Psoas muscle (tissue), 8 donors: ENCODE results near the gene HDAC5. TPM values are rescaled to one million over a fixed set of nuclear protein-coding genes. Genes with fewer than 3 reads are reported as not detected.

Source experiments
- ATAC-seq, 4 donors: fragments of 200-7000 bp; cut with Tn5 transposase; one replicate each; pipeline ENCODE4 v1.9.1; 2020; ENCODE audit warnings: moderate library complexity in 3 of 4, mild to moderate bottlenecking in 2 of 4
- DNase-seq, 2 donors: peaks; one replicate each; pipeline ENCODE4 v3.0.0-alpha.2; 2020
- H3K27ac ChIP-seq: fragments of 200-600 bp; one replicate; pipeline ENCODE4 v1.8.0; 2022
- H3K27me3 ChIP-seq, 3 donors: fragments of 200-600 bp in 1 of 3; one replicate each; pipeline versions ENCODE4 v1.6.1 to v1.8.0; 2013 to 2022; ENCODE audit warnings: low read length in 2 of 3, mild to moderate bottlenecking in 2 of 3, moderate library complexity in 1 of 3; ENCODE audit not compliant: insufficient read depth in 3 of 3
- H3K36me3 ChIP-seq, 2 donors: fragments of 200-600 bp in 1 of 2; one replicate each; pipeline versions ENCODE4 v1.6.1 to v1.8.0; 2013 to 2022; ENCODE audit warnings: low read depth in 1 of 2, mild to moderate bottlenecking in 1 of 2, moderate library complexity in 1 of 2; ENCODE audit not compliant: insufficient read depth in 1 of 2
- H3K4me1 ChIP-seq: fragments of 200-600 bp; one replicate; pipeline ENCODE4 v1.8.0; 2022
- H3K4me3 ChIP-seq: fragments of 200-600 bp; one replicate; pipeline ENCODE4 v1.8.0; 2022; ENCODE audit warnings: mild to moderate bottlenecking
- H3K9me3 ChIP-seq: fragments of 200-600 bp; one replicate; pipeline ENCODE4 v1.8.0; 2022
- whole genome bisulfite sequencing, 3 donors: extraction: QIAGEN DNeasy Blood & Tissue Kit; methylation state at CpG; one replicate each; pipeline versions ENCODE4 v1.1.6 to v1.1.7; 2013; 5-methylcytosine and 5-hydroxymethylcytosine counted together
- intact Hi-C, 2 donors: fragments of 100-400 bp; cut with DNase I; formaldehyde crosslinking; loops; one replicate each; pipeline versions ENCODE4 v1.11.0 to v1.14.2; 2022
- polyA plus RNA-seq, 3 donors: library from polyadenylated mRNA; stranded (reverse); fragments of 200-250 nt; gene quantifications; one replicate each; pipeline ENCODE4 v1.2.3, GENCODE V29; 2013
- total RNA-seq, 4 donors: library from RNA; stranded (reverse); fragmentation: NEBNext Ultra II Directional in 2 of 4; extraction: Animal tissue kit (Norgen Biotek cat#: 25700) in 2 of 4; gene quantifications; one replicate each; pipeline versions ENCODE4 v1.2.1 to v1.2.4, GENCODE V29; 2021 to 2023
- TF ChIP-seq, protein P1 (sequence below): fragments of 200-600 bp; IDR thresholded peaks from one replicate; pipeline ENCODE4 v1.8.0; 2022; ENCODE audit warnings: antibody characterized with exemption
- donor health status: healthy with polysubstance abuse.
- donor health status: DM: no; HTN: no; CAD: no; lungs with moderate emphysema.
- donor health status: Bipolar disorder and iron deficiency.
- donor health status: healthy.
- donor health status: DM: yes; HTN: yes; CAD: no.
- donor health status: DM: no; HTN: no; CAD: no.
- donor health status: DM: no; HTN: no; CAD: no.
- donor health status: DM: yes; HTN: yes; CAD: no.

The HDAC5 gene
- total and polyA plus RNA-seq, 7 donors: 8.8 to 75.6 (median 35.8) TPM

DNA sequence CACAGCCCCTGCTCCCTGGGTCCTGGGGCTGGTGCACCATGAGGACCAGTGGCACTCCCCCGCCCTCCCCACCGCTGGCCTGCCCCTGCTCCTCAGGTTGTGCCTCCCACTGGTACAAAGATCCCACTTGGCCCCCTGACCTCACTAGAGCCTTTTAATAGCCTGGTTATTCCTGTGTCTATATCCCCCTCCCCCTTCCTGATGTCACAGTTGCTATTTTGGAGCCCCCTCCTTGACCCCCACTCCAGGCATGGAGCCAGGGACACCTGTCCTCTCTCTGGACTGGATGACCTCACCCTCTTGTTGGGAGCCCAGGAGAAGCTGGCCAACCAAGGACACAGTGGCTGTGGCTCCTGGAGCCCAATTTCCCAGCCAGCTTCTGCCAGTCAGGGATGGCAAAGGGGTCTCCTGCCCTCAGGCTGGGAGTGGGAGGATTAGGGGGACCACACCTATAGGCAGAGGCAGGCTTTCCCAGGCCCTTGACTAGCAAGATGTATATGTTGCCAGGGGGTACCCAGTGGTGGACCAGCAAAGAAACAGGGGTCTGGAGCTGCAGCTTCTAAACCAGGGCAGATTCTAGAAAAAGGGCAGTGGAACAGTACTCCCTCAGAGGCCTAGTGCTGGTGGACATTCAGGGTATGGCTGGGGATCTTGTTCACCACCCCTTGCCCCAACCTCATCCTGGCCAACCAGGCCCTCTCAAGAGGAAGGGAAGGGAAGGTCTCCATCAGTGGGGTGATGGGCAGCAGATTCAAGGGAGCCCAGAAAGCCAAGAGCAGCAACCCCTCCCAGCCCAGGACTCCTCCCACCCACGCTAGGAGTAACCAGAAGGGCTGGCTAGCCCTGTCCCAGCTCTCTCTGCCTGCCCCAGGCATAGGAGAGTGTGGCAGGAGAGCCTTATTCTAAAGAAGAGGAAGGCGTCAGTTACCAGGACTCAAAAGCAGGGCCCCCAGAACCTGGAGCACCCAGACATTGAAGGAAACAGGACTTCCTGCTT lies 10.9 kb downstream of the HDAC5 start:
- H3K4me1 ChIP-seq: peaks cover 90% of the 10 kb centered on the region
- intact Hi-C loops: loop anchor here (5.0 to 10.0 kb wide), 3 partner anchors 40 to 1730 kb away; partner anchors contain the start of genes G6PC3 (in 1 of the 2) and TMEM101 (in 1 of the 2)
- peak overlapping the region; percentile 96 for H3K27ac ChIP-seq
- no peaks in the 10 kb centered on the region for H3K27me3 ChIP-seq
- peak; percentile 52 to 69 (median 64) for ATAC-seq
- DNase-seq: peak; percentile 81 to 96
- TF ChIP-seq, protein P1, sequence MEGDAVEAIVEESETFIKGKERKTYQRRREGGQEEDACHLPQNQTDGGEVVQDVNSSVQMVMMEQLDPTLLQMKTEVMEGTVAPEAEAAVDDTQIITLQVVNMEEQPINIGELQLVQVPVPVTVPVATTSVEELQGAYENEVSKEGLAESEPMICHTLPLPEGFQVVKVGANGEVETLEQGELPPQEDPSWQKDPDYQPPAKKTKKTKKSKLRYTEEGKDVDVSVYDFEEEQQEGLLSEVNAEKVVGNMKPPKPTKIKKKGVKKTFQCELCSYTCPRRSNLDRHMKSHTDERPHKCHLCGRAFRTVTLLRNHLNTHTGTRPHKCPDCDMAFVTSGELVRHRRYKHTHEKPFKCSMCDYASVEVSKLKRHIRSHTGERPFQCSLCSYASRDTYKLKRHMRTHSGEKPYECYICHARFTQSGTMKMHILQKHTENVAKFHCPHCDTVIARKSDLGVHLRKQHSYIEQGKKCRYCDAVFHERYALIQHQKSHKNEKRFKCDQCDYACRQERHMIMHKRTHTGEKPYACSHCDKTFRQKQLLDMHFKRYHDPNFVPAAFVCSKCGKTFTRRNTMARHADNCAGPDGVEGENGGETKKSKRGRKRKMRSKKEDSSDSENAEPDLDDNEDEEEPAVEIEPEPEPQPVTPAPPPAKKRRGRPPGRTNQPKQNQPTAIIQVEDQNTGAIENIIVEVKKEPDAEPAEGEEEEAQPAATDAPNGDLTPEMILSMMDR: no peak
- peaks cover 0 to 30% of the 10 kb centered on the region in 2 donors for H3K36me3 ChIP-seq
- H3K4me3 ChIP-seq: no peak overlapping the region
- WGBS, 3 donors: 42 to 49% (median 42%) methylated on average over 4 of the region's 4 CpGs
- H3K9me3 ChIP-seq: no peaks in the 10 kb centered on the region

GRCh38 chr17:44111777-44112176 lies 11.7 kb downstream of the HDAC5 start:
- Histone ChIP-seq H3K27ac (peak overlapping the region; percentile 96), H3K36me3 (peaks cover 0 to 24% of the 10 kb centered on the region in 2 donors), H3K4me1 (peaks cover 93% of the 10 kb centered on the region), H3K4me3 (peak overlapping the region; percentile 72), H3K27me3 (no peaks in the 10 kb centered on the region), H3K9me3 (no peaks in the 10 kb centered on the region)
- ATAC-seq (no peak), DNase-seq (no peak)
- 38 to 59% (median 47%) methylated on average over 3 of the region's 3 CpGs for WGBS, 3 donors
- intact Hi-C loops: loop anchor here (5.0 to 10.0 kb wide), 3 partner anchors 39 to 1729 kb away; partner anchors contain the start of genes G6PC3 (in 1 of the 2) and TMEM101 (in 1 of the 2)
- TF ChIP-seq, protein P1: no peak

- ATAC-seq (peak; percentile 73 to 80 (median 78)), DNase-seq (peak; percentile 98 to 100)
- Histone ChIP-seq H3K27me3 (no peaks in the 10 kb centered on the region), H3K27ac (peak overlapping the region; percentile 96), H3K4me3 (peak overlapping the region; percentile 72), H3K36me3 (peaks cover 0 to 18% of the 10 kb centered on the region in 2 donors), H3K4me1 (peaks cover 98% of the 10 kb centered on the region), H3K9me3 (no peaks in the 10 kb centered on the region)
- TF ChIP-seq, protein P1: no peak
- 2% methylated on average over 22 to 28 of the region's 28 CpGs for WGBS, 3 donors
- intact Hi-C loops: loop anchor here (5.0 to 10.0 kb wide), 3 partner anchors 39 to 1729 kb away; partner anchors contain the start of genes G6PC3 (in 1 of the 2) and TMEM101 (in 1 of the 2)
Observed at GRCh38 chr17:44110823-44111633, 12.4 kb downstream of the HDAC5 start.

- DNase-seq (no peak), ATAC-seq (no peak)
- WGBS, 3 donors: 25 to 40% (median 25%) methylated on average over 10 of the region's 10 CpGs
- intact Hi-C loops: loop anchor here (5.0 to 10.0 kb wide), 3 partner anchors 38 to 1728 kb away; partner anchors contain the start of genes G6PC3 (in 1 of the 2) and TMEM101 (in 1 of the 2)
- Histone ChIP-seq H3K4me1 (peaks cover 98% of the 10 kb centered on the region), H3K36me3 (peaks cover 0 to 12% of the 10 kb centered on the region in 2 donors), H3K27me3 (no peaks in the 10 kb centered on the region), H3K4me3 (peak overlapping the region; percentile 72), H3K27ac (peak overlapping the region; percentile 96), H3K9me3 (no peaks in the 10 kb centered on the region)
- TF ChIP-seq, protein P1: no peak
Observed at GRCh38 chr17:44110011-44110686, 13.3 kb downstream of the HDAC5 start.
